ENCODE results near the gene RHOD.

DNA sequence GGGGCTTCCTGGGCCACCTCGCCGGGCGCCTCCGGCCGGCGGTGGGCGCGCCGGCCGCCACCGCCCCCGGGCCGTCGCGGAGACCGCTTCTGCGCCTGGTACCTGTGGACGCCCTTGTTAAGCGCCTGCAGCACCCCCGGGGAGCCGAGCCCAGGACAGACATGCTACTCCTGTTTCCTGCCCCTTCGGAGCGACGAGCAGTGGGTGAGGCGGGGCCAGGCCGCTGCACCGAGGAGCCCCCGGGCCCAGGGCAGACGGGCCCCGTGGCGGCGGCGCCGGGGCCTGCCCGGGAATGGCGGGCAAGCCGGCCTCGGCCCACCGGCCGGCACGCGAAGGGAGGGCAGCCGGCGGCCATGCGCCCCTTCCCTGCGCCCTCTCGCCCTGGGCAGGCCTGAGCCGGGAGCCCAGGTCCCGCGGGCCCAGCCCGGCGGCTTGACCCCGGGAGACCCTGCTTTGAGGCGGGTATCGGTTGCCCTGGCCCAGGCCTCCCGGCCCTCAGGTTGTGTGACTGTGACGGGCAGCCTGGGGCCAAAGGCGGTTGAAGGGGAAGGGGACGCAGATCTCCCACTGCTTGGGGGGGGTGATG lies 61.6 kb downstream of the RHOD start:
- no peak for TF ChIP-seq CTCF (IDR thresholded peaks at IDR 0.05; ENCODE audit: insufficient read depth, low read depth, low read length)
- TF ChIP-seq EZH2 (IDR thresholded peaks at IDR 0.05; ENCODE audit: insufficient read depth, low read length), result no peak

Measured in astrocyte (in vitro differentiated cells and primary cell).